Measurements from ENCODE around the gene SLC35G6. TPM values are rescaled to one million over a fixed set of nuclear protein-coding genes. Genes with fewer than 3 reads are reported as not detected.

The SLC35G6 gene
- total RNA-seq, 1 donor: not detected

DNA sequence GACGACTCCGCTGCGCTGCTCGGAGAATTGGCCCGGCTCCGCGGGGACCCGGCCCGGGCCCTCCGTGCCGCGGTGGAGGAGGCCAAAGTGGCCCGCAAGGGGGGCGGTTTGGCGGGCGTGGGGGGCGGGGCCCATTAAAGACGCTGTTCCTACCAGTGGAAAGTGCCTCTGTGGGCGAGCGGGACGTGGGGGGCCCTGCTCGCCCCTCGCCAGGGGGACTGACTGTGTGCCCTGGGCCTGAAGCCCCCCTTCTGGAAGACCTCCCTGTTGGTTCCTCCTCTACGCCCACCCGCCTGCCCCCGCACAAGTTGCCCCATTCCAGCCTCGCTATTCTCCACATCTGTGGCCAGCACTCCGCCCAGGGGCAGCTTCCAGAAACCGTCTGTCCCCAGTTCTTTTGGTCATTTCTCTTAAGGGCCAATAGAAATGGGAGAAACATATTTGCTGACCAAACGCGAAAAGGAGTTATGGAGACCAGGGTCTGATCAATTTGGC, 43.8 kb upstream of the SLC35G6 start:
- peak overlapping the region; percentile 85 for H3K4me2 ChIP-seq (ENCODE audit: insufficient read depth, low read length)
- peaks cover 26% of the 10 kb centered on the region for H3K4me1 ChIP-seq (ENCODE audit: insufficient read depth, low read length)
- no peak overlapping the region for H3K27ac ChIP-seq (ENCODE audit: low read depth, low read length)
- no peaks in the 10 kb centered on the region for H4K20me1 ChIP-seq (ENCODE audit: insufficient read depth, low read length)
- H3K4me3 ChIP-seq (ENCODE audit: insufficient read depth, low read length): peak overlapping the region; percentile 58
- TF ChIP-seq, protein P1, sequence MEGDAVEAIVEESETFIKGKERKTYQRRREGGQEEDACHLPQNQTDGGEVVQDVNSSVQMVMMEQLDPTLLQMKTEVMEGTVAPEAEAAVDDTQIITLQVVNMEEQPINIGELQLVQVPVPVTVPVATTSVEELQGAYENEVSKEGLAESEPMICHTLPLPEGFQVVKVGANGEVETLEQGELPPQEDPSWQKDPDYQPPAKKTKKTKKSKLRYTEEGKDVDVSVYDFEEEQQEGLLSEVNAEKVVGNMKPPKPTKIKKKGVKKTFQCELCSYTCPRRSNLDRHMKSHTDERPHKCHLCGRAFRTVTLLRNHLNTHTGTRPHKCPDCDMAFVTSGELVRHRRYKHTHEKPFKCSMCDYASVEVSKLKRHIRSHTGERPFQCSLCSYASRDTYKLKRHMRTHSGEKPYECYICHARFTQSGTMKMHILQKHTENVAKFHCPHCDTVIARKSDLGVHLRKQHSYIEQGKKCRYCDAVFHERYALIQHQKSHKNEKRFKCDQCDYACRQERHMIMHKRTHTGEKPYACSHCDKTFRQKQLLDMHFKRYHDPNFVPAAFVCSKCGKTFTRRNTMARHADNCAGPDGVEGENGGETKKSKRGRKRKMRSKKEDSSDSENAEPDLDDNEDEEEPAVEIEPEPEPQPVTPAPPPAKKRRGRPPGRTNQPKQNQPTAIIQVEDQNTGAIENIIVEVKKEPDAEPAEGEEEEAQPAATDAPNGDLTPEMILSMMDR (IDR thresholded peaks at IDR 0.05; ENCODE audit: extremely low read depth, low read depth, low read length): no peak
- H3K9me3 ChIP-seq (ENCODE audit: low read depth, low read length): no peaks in the 10 kb centered on the region
- no peaks in the 10 kb centered on the region for H3K79me2 ChIP-seq (ENCODE audit: insufficient read depth, low read length)
- DNase-seq (ENCODE audit: insufficient read length, low spot score, missing footprints): peak; percentile 31
- peaks cover 40% of the 10 kb centered on the region for H3K27me3 ChIP-seq (ENCODE audit: insufficient read depth, low read length)
- no peaks in the 10 kb centered on the region for H3K36me3 ChIP-seq (ENCODE audit: insufficient read depth, low read length)
- no peak overlapping the region for H2AFZ ChIP-seq (ENCODE audit: low read length)

- Histone ChIP-seq H3K27me3 (ENCODE audit: insufficient read depth, low read length) (peaks cover 40% of the 10 kb centered on the region), H3K79me2 (ENCODE audit: insufficient read depth, low read length) (no peaks in the 10 kb centered on the region), H3K27ac (ENCODE audit: low read depth, low read length) (no peak overlapping the region), H3K4me2 (ENCODE audit: insufficient read depth, low read length) (peak overlapping the region; percentile 85), H4K20me1 (ENCODE audit: insufficient read depth, low read length) (no peaks in the 10 kb centered on the region), H3K36me3 (ENCODE audit: insufficient read depth, low read length) (no peaks in the 10 kb centered on the region), H3K4me1 (ENCODE audit: insufficient read depth, low read length) (peaks cover 26% of the 10 kb centered on the region), H3K9me3 (ENCODE audit: low read depth, low read length) (no peaks in the 10 kb centered on the region), H2AFZ (ENCODE audit: low read length) (no peak overlapping the region), H3K4me3 (ENCODE audit: insufficient read depth, low read length) (peak overlapping the region; percentile 37)
- DNase-seq (ENCODE audit: insufficient read length, low spot score, missing footprints): peak; percentile 86
- TF ChIP-seq, protein P1 (IDR thresholded peaks at IDR 0.05; ENCODE audit: extremely low read depth, low read depth, low read length): no peak
Measured at GRCh38 chr17:7437950-7438614, 43.2 kb upstream of the SLC35G6 start.

GRCh38 chr17:7438656-7439460, 42.4 kb upstream of the SLC35G6 start:
- Histone ChIP-seq H3K79me2 (ENCODE audit: insufficient read depth, low read length) (no peaks in the 10 kb centered on the region), H3K4me3 (ENCODE audit: insufficient read depth, low read length) (no peak overlapping the region), H2AFZ (ENCODE audit: low read length) (no peak overlapping the region), H4K20me1 (ENCODE audit: insufficient read depth, low read length) (no peaks in the 10 kb centered on the region), H3K27me3 (ENCODE audit: insufficient read depth, low read length) (peaks cover 40% of the 10 kb centered on the region), H3K4me2 (ENCODE audit: insufficient read depth, low read length) (no peak overlapping the region), H3K36me3 (ENCODE audit: insufficient read depth, low read length) (no peaks in the 10 kb centered on the region), H3K9me3 (ENCODE audit: low read depth, low read length) (no peaks in the 10 kb centered on the region), H3K4me1 (ENCODE audit: insufficient read depth, low read length) (peaks cover 28% of the 10 kb centered on the region), H3K27ac (ENCODE audit: low read depth, low read length) (no peak overlapping the region)
- peak; percentile 80 for DNase-seq (ENCODE audit: insufficient read length, low spot score, missing footprints)
- TF ChIP-seq, protein P1 (IDR thresholded peaks at IDR 0.05; ENCODE audit: extremely low read depth, low read depth, low read length): no peak

Measured in osteoblast (primary cell).